Thymus (tissue), 11 donors: ENCODE data around the gene GPATCH1. TPM values are rescaled to one million over a fixed set of nuclear protein-coding genes. Genes with fewer than 3 reads are reported as not detected.

ENCODE experiments used
- DNase-seq, 9 donors: peaks; one replicate each; pipeline ENCODE4 v3.0.0-alpha.2; 2013; ENCODE audit warnings: low spot score in 9 of 9, low read depth in 6 of 9, missing footprints in 1 of 9
- H3K27ac ChIP-seq, 2 donors: one replicate each; pipeline ENCODE4 v1.5.1; 2013; ENCODE audit warnings: control low read depth in 1 of 2, low read depth in 1 of 2, low read length in 1 of 2, mild to moderate bottlenecking in 1 of 2, moderate library complexity in 1 of 2
- H3K27me3 ChIP-seq, 2 donors: one replicate each; pipeline ENCODE4 v1.5.1; 2013; ENCODE audit warnings: low read length in 1 of 2; ENCODE audit not compliant: control insufficient read depth in 2 of 2, insufficient read depth in 1 of 2
- H3K36me3 ChIP-seq, 2 donors: one replicate each; pipeline ENCODE4 v1.5.1; 2013; ENCODE audit warnings: low read length in 1 of 2, mild to moderate bottlenecking in 1 of 2, moderate library complexity in 1 of 2; ENCODE audit not compliant: control insufficient read depth in 2 of 2, insufficient read depth in 2 of 2
- H3K4me1 ChIP-seq, 2 donors: one replicate each; pipeline ENCODE4 v1.5.1; 2013; ENCODE audit warnings: low read length in 2 of 2; ENCODE audit not compliant: control insufficient read depth in 2 of 2, insufficient read depth in 2 of 2
- H3K4me3 ChIP-seq, 2 donors: one replicate each; pipeline ENCODE4 v1.5.1; 2013; ENCODE audit warnings: low read length in 2 of 2, control low read depth in 1 of 2, mild to moderate bottlenecking in 1 of 2
- H3K9me3 ChIP-seq, 2 donors: one replicate each; pipeline ENCODE4 v1.5.1; 2013; ENCODE audit warnings: low read length in 1 of 2, mild to moderate bottlenecking in 1 of 2; ENCODE audit not compliant: control insufficient read depth in 2 of 2, insufficient read depth in 1 of 2
- WGBS: extraction: QIAGEN DNeasy Blood & Tissue Kit; methylation state at CpG from one replicate; pipeline ENCODE4 v1.1.7; 2013; 5-methylcytosine and 5-hydroxymethylcytosine counted together
- polyA plus RNA-seq: library from polyadenylated mRNA; stranded (reverse); fragments of 200-250 nt; gene quantifications from one replicate; pipeline ENCODE4 v1.2.3, GENCODE V29; 2013
- total RNA-seq: library from RNA; stranded (reverse); fragments of 120-200 nt; gene quantifications from one replicate; pipeline ENCODE4 v1.2.4, GENCODE V29; 2013
- donor health status: healthy.

Gene GPATCH1
- total and polyA plus RNA-seq, 2 donors: 8.2 to 8.7 TPM

GRCh38 chr19:33060586-33060985, 20.4 kb upstream of the GPATCH1 start:
- DNase-seq: no peak
- H3K27me3 ChIP-seq: peaks cover 29 to 50% of the 10 kb centered on the region in 2 donors
- no peaks in the 10 kb centered on the region for H3K36me3 ChIP-seq
- H3K4me1 ChIP-seq: no peaks in the 10 kb centered on the region
- WGBS: 85% methylated on average over 5 of the region's 5 CpGs
- no peak overlapping the region for H3K27ac ChIP-seq
- no peak overlapping the region for H3K4me3 ChIP-seq
- H3K9me3 ChIP-seq: no peaks in the 10 kb centered on the region

- Histone ChIP-seq H3K4me1 (no peaks in the 10 kb centered on the region), H3K27me3 (peaks cover 35 to 68% of the 10 kb centered on the region in 2 donors), H3K4me3 (no peak overlapping the region), H3K36me3 (no peaks in the 10 kb centered on the region), H3K9me3 (no peaks in the 10 kb centered on the region), H3K27ac (no peak overlapping the region)
- DNase-seq: no peak
- WGBS: 85% methylated on average over 5 of the region's 5 CpGs
Measured at GRCh38 chr19:33062902-33063301, 18.1 kb upstream of the GPATCH1 start.

- Histone ChIP-seq H3K36me3 (no peaks in the 10 kb centered on the region), H3K4me3 (peak overlapping the region in 1 of 2 donors; percentile 62), H3K27me3 (peaks cover 35 to 66% of the 10 kb centered on the region in 2 donors), H3K9me3 (no peaks in the 10 kb centered on the region), H3K27ac (no peak overlapping the region), H3K4me1 (no peaks in the 10 kb centered on the region)
- no peak for DNase-seq
- 11% methylated on average over 7 of the region's 7 CpGs for WGBS
Measured at GRCh38 chr19:33063356-33063752, 17.6 kb upstream of the GPATCH1 start.

GRCh38 chr19:33063753-33064457, 17.1 kb upstream of the GPATCH1 start:
- Histone ChIP-seq H3K27ac (no peak overlapping the region), H3K36me3 (no peaks in the 10 kb centered on the region), H3K9me3 (no peaks in the 10 kb centered on the region), H3K4me1 (no peaks in the 10 kb centered on the region), H3K4me3 (peak overlapping the region; percentile 20 to 62), H3K27me3 (peaks cover 35 to 66% of the 10 kb centered on the region in 2 donors)
- 13% methylated on average over 56 of the region's 56 CpGs for WGBS
- no peak for DNase-seq

GRCh38 chr19:33064458-33064791, 16.6 kb upstream of the GPATCH1 start:
- 2% methylated on average over 35 of the region's 35 CpGs for WGBS
- Histone ChIP-seq H3K27me3 (peaks cover 35 to 66% of the 10 kb centered on the region in 2 donors), H3K4me1 (no peaks in the 10 kb centered on the region), H3K4me3 (peak overlapping the region in 1 of 2 donors; percentile 62), H3K36me3 (no peaks in the 10 kb centered on the region), H3K27ac (no peak overlapping the region), H3K9me3 (no peaks in the 10 kb centered on the region)
- DNase-seq: no peak

- DNase-seq: peak in 4 of 9 donors; percentile 5 to 39 (median 12)
- Histone ChIP-seq H3K27me3 (peaks cover 35 to 62% of the 10 kb centered on the region in 2 donors), H3K4me3 (peak within 1 kb of the TSS; percentile 20 to 62), H3K27ac (no peak within 1 kb of the TSS), H3K9me3 (no peaks in the 10 kb centered on the region), H3K36me3 (no peaks in the 10 kb centered on the region), H3K4me1 (no peaks in the 10 kb centered on the region)
- 8% methylated on average over 86 of the region's 86 CpGs for WGBS
Measured at GRCh38 chr19:33064792-33065550, 16.0 kb upstream of the GPATCH1 start, which contains the start of gene RHPN2. TSS of gene RHPN2 (minus strand) at chr19:33064888. CDS start at chr19:33064852, 36 bp downstream.

GRCh38 chr19:33066543-33066942, 14.4 kb upstream of the GPATCH1 start:
- H3K4me1 ChIP-seq: no peaks in the 10 kb centered on the region
- H3K9me3 ChIP-seq: no peaks in the 10 kb centered on the region
- no peak overlapping the region for H3K4me3 ChIP-seq
- DNase-seq: no peak
- WGBS: 87% methylated on average over 18 of the region's 18 CpGs
- H3K36me3 ChIP-seq: no peaks in the 10 kb centered on the region
- no peak overlapping the region for H3K27ac ChIP-seq
- H3K27me3 ChIP-seq: peaks cover 35 to 55% of the 10 kb centered on the region in 2 donors

GRCh38 chr19:33067121-33067520, 13.9 kb upstream of the GPATCH1 start:
- Histone ChIP-seq H3K36me3 (no peaks in the 10 kb centered on the region), H3K27ac (no peak overlapping the region), H3K9me3 (no peaks in the 10 kb centered on the region), H3K27me3 (peaks cover 32 to 49% of the 10 kb centered on the region in 2 donors), H3K4me3 (no peak overlapping the region), H3K4me1 (no peaks in the 10 kb centered on the region)
- no peak for DNase-seq
- 79% methylated on average over 8 of the region's 8 CpGs for WGBS

GRCh38 chr19:33071887-33072286, 9.1 kb upstream of the GPATCH1 start:
- no peaks in the 10 kb centered on the region for H3K4me1 ChIP-seq
- no peak for DNase-seq
- H3K36me3 ChIP-seq: no peaks in the 10 kb centered on the region
- H3K27me3 ChIP-seq: peaks cover 0 to 8% of the 10 kb centered on the region in 2 donors
- no peak overlapping the region for H3K27ac ChIP-seq
- no peak overlapping the region for H3K4me3 ChIP-seq
- 93% methylated on average over 7 of the region's 7 CpGs for WGBS
- no peaks in the 10 kb centered on the region for H3K9me3 ChIP-seq
